Measurements from ENCODE around the gene ZNF283. TPM values are rescaled to one million over a fixed set of nuclear protein-coding genes. Genes with fewer than 3 reads are reported as not detected.

Gene ZNF283
- total and polyA plus RNA-seq, 2 donors from 2014 or later, result 3.3 to 12.7 TPM

DNA sequence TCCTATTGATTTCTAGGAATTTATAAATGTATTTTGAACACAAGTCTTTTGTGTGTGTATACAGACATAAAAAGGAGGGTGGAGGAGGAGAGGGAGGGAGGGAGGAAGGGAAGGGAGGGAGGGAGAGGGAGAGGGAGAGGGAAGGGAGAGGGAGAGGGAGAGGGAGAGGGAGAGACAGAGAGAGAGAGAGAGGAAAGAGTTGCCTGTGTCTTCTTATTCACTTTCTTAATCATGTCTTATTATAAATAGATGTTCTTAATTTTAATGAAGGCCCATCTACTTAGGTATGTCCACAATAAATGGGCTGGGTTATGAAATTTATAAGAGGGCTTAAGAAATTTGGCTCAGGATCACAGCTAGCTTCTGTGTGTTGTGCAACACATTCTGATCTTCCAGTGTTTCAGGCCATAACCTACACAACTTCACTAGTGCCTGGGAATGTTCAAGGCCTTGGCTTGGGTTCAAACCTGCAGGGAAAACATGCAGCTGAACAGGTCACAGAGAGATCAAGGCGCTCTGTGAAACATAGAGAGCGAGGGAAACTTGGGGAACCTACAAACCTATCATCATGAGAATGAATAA lies 68.7 kb downstream of the ZNF283 start:
- Histone ChIP-seq H3K9ac (ENCODE audit: low read length in 3 of 3) (no peak overlapping the region), H3K36me3 (ENCODE audit: control insufficient read depth in 2 of 3, insufficient read depth in 3 of 3, low read length in 3 of 3) (no peaks in the 10 kb centered on the region), H3K27me3 (ENCODE audit: control insufficient read depth, insufficient read depth, low read length) (no peaks in the 10 kb centered on the region), H3K4me3 (ENCODE audit: low read length in 3 of 3) (no peak overlapping the region), H3K27ac (ENCODE audit: low read depth in 2 of 2, low read length in 2 of 2) (no peak overlapping the region), H3K4me1 (ENCODE audit: control insufficient read depth in 2 of 3, insufficient read depth in 2 of 3, low read depth in 1 of 3, low read length in 3 of 3) (no peaks in the 10 kb centered on the region), H3K9me3 (ENCODE audit: control insufficient read depth in 2 of 3, insufficient read depth in 1 of 3, low read length in 3 of 3) (peaks cover 0 to 45% (median 2%) of the 10 kb centered on the region in 3 donors)
- FAIRE-seq (no peak), DNase-seq (no peak)
- intact Hi-C loops (cut with DNase I), result no loop called here
- TF ChIP-seq, protein P1, sequence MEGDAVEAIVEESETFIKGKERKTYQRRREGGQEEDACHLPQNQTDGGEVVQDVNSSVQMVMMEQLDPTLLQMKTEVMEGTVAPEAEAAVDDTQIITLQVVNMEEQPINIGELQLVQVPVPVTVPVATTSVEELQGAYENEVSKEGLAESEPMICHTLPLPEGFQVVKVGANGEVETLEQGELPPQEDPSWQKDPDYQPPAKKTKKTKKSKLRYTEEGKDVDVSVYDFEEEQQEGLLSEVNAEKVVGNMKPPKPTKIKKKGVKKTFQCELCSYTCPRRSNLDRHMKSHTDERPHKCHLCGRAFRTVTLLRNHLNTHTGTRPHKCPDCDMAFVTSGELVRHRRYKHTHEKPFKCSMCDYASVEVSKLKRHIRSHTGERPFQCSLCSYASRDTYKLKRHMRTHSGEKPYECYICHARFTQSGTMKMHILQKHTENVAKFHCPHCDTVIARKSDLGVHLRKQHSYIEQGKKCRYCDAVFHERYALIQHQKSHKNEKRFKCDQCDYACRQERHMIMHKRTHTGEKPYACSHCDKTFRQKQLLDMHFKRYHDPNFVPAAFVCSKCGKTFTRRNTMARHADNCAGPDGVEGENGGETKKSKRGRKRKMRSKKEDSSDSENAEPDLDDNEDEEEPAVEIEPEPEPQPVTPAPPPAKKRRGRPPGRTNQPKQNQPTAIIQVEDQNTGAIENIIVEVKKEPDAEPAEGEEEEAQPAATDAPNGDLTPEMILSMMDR (IDR thresholded peaks at IDR 0.05; ENCODE audit: borderline replicate concordance, extremely low read depth, insufficient read depth), result no peak

Other genes starting within 250 kb of the ZNF283 start
- gene IRGQ, start 231.2 kb upstream of the ZNF283 start, total RNA-seq, result 24.2 TPM
- 9.5 TPM for gene IRGQ, start 231.2 kb upstream of the ZNF283 start, polyA plus RNA-seq (ENCODE audit: insufficient read depth, low read depth, low replicate concordance)
- gene ZNF576, start 230.7 kb upstream of the ZNF283 start, total RNA-seq, result 15.3 TPM
- gene ZNF576, start 230.7 kb upstream of the ZNF283 start, polyA plus RNA-seq (ENCODE audit: insufficient read depth, low read depth, low replicate concordance), result 25.6 TPM
- gene SRRM5, start 215.2 kb upstream of the ZNF283 start, total RNA-seq, result 0.28 TPM
- 0.22 TPM for gene SRRM5, start 215.2 kb upstream of the ZNF283 start, polyA plus RNA-seq (ENCODE audit: insufficient read depth, low read depth, low replicate concordance)
- 44.3 TPM for gene ZNF428, start 207.7 kb upstream of the ZNF283 start, total RNA-seq
- gene ZNF428, start 207.7 kb upstream of the ZNF283 start, polyA plus RNA-seq (ENCODE audit: insufficient read depth, low read depth, low replicate concordance), result 95.4 TPM
- gene CADM4, start 187.5 kb upstream of the ZNF283 start, total RNA-seq, result 25.3 TPM
- 47.0 TPM for gene CADM4, start 187.5 kb upstream of the ZNF283 start, polyA plus RNA-seq (ENCODE audit: insufficient read depth, low read depth, low replicate concordance)
- 17.0 TPM for gene PLAUR, start 157.2 kb upstream of the ZNF283 start, total RNA-seq
- gene PLAUR, start 157.2 kb upstream of the ZNF283 start, polyA plus RNA-seq (ENCODE audit: insufficient read depth, low read depth, low replicate concordance), result 3.9 TPM
- not detected for gene IRGC, start 111.2 kb upstream of the ZNF283 start, total RNA-seq
- gene IRGC, start 111.2 kb upstream of the ZNF283 start, polyA plus RNA-seq (ENCODE audit: insufficient read depth, low read depth, low replicate concordance), result not detected
- 34.6 TPM for gene SMG9, start 72.4 kb upstream of the ZNF283 start, total RNA-seq
- 25.1 TPM for gene SMG9, start 72.4 kb upstream of the ZNF283 start, polyA plus RNA-seq (ENCODE audit: insufficient read depth, low read depth, low replicate concordance)
- gene KCNN4, start 46.3 kb upstream of the ZNF283 start, total RNA-seq, result 6.1 TPM
- gene KCNN4, start 46.3 kb upstream of the ZNF283 start, polyA plus RNA-seq (ENCODE audit: insufficient read depth, low read depth, low replicate concordance), result 0.80 TPM
- 4.2 TPM for gene LYPD5, start 24.9 kb upstream of the ZNF283 start, total RNA-seq
- 1.8 TPM for gene LYPD5, start 24.9 kb upstream of the ZNF283 start, polyA plus RNA-seq (ENCODE audit: insufficient read depth, low read depth, low replicate concordance)
- gene ZNF404, start 56.6 kb downstream of the ZNF283 start, total RNA-seq, result 2.7 TPM
- 3.1 TPM for gene ZNF404, start 56.6 kb downstream of the ZNF283 start, polyA plus RNA-seq (ENCODE audit: insufficient read depth, low read depth, low replicate concordance)
- gene ZNF45, start 108.0 kb downstream of the ZNF283 start, total RNA-seq, result 16.1 TPM
- gene ZNF45, start 108.0 kb downstream of the ZNF283 start, polyA plus RNA-seq (ENCODE audit: insufficient read depth, low read depth, low replicate concordance), result 4.8 TPM
- gene ZNF221, start 123.9 kb downstream of the ZNF283 start, total RNA-seq, result 6.2 TPM
- 0.54 TPM for gene ZNF221, start 123.9 kb downstream of the ZNF283 start, polyA plus RNA-seq (ENCODE audit: insufficient read depth, low read depth, low replicate concordance)
- gene ZNF155, start 156.9 kb downstream of the ZNF283 start, total RNA-seq, result 11.2 TPM
- 5.0 TPM for gene ZNF155, start 156.9 kb downstream of the ZNF283 start, polyA plus RNA-seq (ENCODE audit: insufficient read depth, low read depth, low replicate concordance)
- 7.1 TPM for gene ZNF230, start 175.6 kb downstream of the ZNF283 start, total RNA-seq
- 1.6 TPM for gene ZNF230, start 175.6 kb downstream of the ZNF283 start, polyA plus RNA-seq (ENCODE audit: insufficient read depth, low read depth, low replicate concordance)
- 4.5 TPM for gene ZNF222, start 198.1 kb downstream of the ZNF283 start, total RNA-seq
- gene ZNF222, start 198.1 kb downstream of the ZNF283 start, polyA plus RNA-seq (ENCODE audit: insufficient read depth, low read depth, low replicate concordance), result 3.9 TPM
- 9.3 TPM for gene ZNF223, start 224.7 kb downstream of the ZNF283 start, total RNA-seq
- 2.5 TPM for gene ZNF223, start 224.7 kb downstream of the ZNF283 start, polyA plus RNA-seq (ENCODE audit: insufficient read depth, low read depth, low replicate concordance)
- 2.5 TPM for gene ZNF284, start 244.8 kb downstream of the ZNF283 start, total RNA-seq
- 1.2 TPM for gene ZNF284, start 244.8 kb downstream of the ZNF283 start, polyA plus RNA-seq (ENCODE audit: insufficient read depth, low read depth, low replicate concordance)